K562 (cell line): Measurements from ENCODE around the gene FMN1. TPM values are rescaled to one million over a fixed set of nuclear protein-coding genes. Genes with fewer than 3 reads are reported as not detected.

Source experiments
- ATAC-seq: fragments of 200-7000 bp; cut with Tn5 transposase; 3 replicates; pipeline ENCODE4 v1.9.1; 2020; ENCODE audit warnings: moderate library complexity
- BruUV-seq: library from RNA; stranded (reverse); fragments of 400-500 nt; replicated peaks from 2 replicates; lab custom pipeline; 2021; lab: Mats Ljungman, UMichigan
- CTCF ChIA-PET: fragments of 300-600 bp; formaldehyde crosslinking; extraction: SDS; loops from one replicate; lab custom pipeline; 2021; ENCODE audit warnings: low intra/inter-chr PET ratio; lab: Yijun Ruan, JAX
- POLR2A ChIA-PET: fragments of 300-600, 350-650 bp; sonication (Branson Sonifier 250); formaldehyde crosslinking; extraction: SDS; loops from one replicate; lab custom pipeline; 2021; ENCODE audit warnings: antibody characterized with exemption, inconsistent platforms; lab: Yijun Ruan, JAX
- DNase-seq, 4 experiments: peaks; one replicate each; pipeline versions ENCODE4 v3.0.0 to v3.0.0-alpha.2; 2011 to 2018; ENCODE audit warnings: low spot score in 3 of 4, mixed read lengths in 3 of 4; ENCODE audit errors: extremely low read depth in 1 of 4
- FAIRE-seq: peaks from 2 replicates; lab custom pipeline; 2011; peaks lifted over from hg19 to GRCh38; lab: Jason Lieb, UNC
- H2AFZ ChIP-seq: 2 replicates; pipeline ENCODE4 v1.6.0; 2011; ENCODE audit warnings: low read depth, low read length, control low read depth, inconsistent platforms
- H3K27ac ChIP-seq: fragments of 200-600 bp; 3 replicates; pipeline ENCODE4 v1.8.0; 2011; ENCODE audit warnings: low read depth, mild to moderate bottlenecking, control low read depth, inconsistent platforms, low read length, moderate library complexity, mixed read lengths; ENCODE audit errors: extremely low read depth
- H3K27me3 ChIP-seq, 2 experiments: fragments of 300-600 bp in 1 of 2; 2 replicates in 1 of 2; 3 replicates in 1 of 2; pipeline versions ENCODE4 v1.6.0 to v1.8.0; 2011; ENCODE audit warnings: inconsistent platforms in 2 of 2, low read length in 2 of 2, mild to moderate bottlenecking in 1 of 2, mixed read lengths in 1 of 2, moderate library complexity in 1 of 2; ENCODE audit not compliant: control insufficient read depth in 2 of 2, insufficient read depth in 2 of 2
- H3K36me3 ChIP-seq: fragments of 300-600 bp; 3 replicates; pipeline ENCODE4 v1.8.0; 2011; ENCODE audit warnings: mild to moderate bottlenecking, low read length, inconsistent platforms; ENCODE audit not compliant: control insufficient read depth, insufficient read depth
- H3K4me1 ChIP-seq, 2 experiments: fragments of 200-600 bp in 1 of 2; replicated peaks in 1 of 2; 2 replicates in 1 of 2; 3 replicates in 1 of 2; pipeline versions ENCODE4 v1.5.1 to v1.8.0; 2011; ENCODE audit warnings: inconsistent platforms in 2 of 2, low read length in 2 of 2, mild to moderate bottlenecking in 1 of 2, mixed read lengths in 1 of 2, moderate library complexity in 1 of 2; ENCODE audit not compliant: control insufficient read depth in 2 of 2, insufficient read depth in 2 of 2
- H3K4me2 ChIP-seq: 2 replicates; pipeline ENCODE4 v1.6.1; 2011; ENCODE audit warnings: low read length, control low read depth, inconsistent platforms, mixed read lengths; ENCODE audit not compliant: insufficient read depth
- H3K4me3 ChIP-seq: fragments of 200-600 bp; sonication (generic), shearing (Covaris generic); 2 replicates; pipeline ENCODE4 v1.5.1; 2016; ENCODE audit warnings: control low read depth, inconsistent platforms
- H3K79me2 ChIP-seq: fragments of 200-600 bp; 3 replicates; pipeline ENCODE4 v1.8.0; 2011; ENCODE audit warnings: low read length, inconsistent platforms; ENCODE audit not compliant: control insufficient read depth, insufficient read depth
- H3K9ac ChIP-seq, 2 experiments: 2 replicates each; pipeline versions ENCODE4 v1.6.0 to v1.6.1; 2011; ENCODE audit warnings: low read depth in 2 of 2, low read length in 2 of 2, control low read depth in 1 of 2, inconsistent platforms in 1 of 2, mild to moderate bottlenecking in 1 of 2, mixed read lengths in 1 of 2; ENCODE audit not compliant: insufficient read depth in 1 of 2
- H3K9me1 ChIP-seq: one replicate; pipeline ENCODE4 v1.6.0; 2011; ENCODE audit warnings: inconsistent platforms, mild to moderate bottlenecking, low read length, moderate library complexity; ENCODE audit not compliant: control insufficient read depth, insufficient read depth
- H3K9me3 ChIP-seq: replicated peaks from 2 replicates; pipeline ENCODE4 v1.5.1; 2011; ENCODE audit warnings: low read depth, low read length, inconsistent platforms; ENCODE audit not compliant: control insufficient read depth, insufficient read depth
- H4K20me1 ChIP-seq: replicated peaks from 2 replicates; pipeline ENCODE4 v1.6.1; 2011; ENCODE audit warnings: low read length, inconsistent platforms, mixed read lengths; ENCODE audit not compliant: control insufficient read depth, insufficient read depth
- ARNT ChIP-seq, 2 experiments: fragments of 450-650 bp; IDR thresholded peaks; 2 replicates each; pipeline ENCODE4 v1.6.1; 2016; ENCODE audit warnings: mild to moderate bottlenecking in 1 of 2
- CHCHD3 ChIP-seq: fragments of 250-450 bp; sonication (Bioruptor Pico); IDR thresholded peaks from 2 replicates; pipeline ENCODE4 v2.1.2; 2022; ENCODE audit warnings: mild to moderate bottlenecking
- HMGN3 ChIP-seq: IDR thresholded peaks from 2 replicates; pipeline ENCODE4 v1.6.1; 2011; ENCODE audit warnings: borderline replicate concordance, low read depth, mild to moderate bottlenecking, mixed read lengths, low read length; ENCODE audit not compliant: insufficient read length; ENCODE audit errors: extremely low read depth
- IFI16 ChIP-seq: fragments of 250-450 bp; sonication (Bioruptor Pico); IDR thresholded peaks from 2 replicates; pipeline ENCODE4 v2.1.2; 2022; ENCODE audit warnings: mild to moderate bottlenecking, inconsistent platforms
- MCM3 ChIP-seq: fragments of 450-650 bp; IDR thresholded peaks from 2 replicates; pipeline ENCODE4 v1.6.1; 2016
- PRMT5 ChIP-seq: sonication (generic); formaldehyde crosslinking; IDR thresholded peaks from 2 replicates; pipeline ENCODE4 v1.5.0; 2020; ENCODE audit warnings: missing genetic modification reagents
- RUNX1 ChIP-seq: sonication (generic); IDR thresholded peaks from 2 replicates; pipeline ENCODE4 v1.6.1; 2016; ENCODE audit warnings: antibody characterized with exemption, low read depth
- ZC3H4 ChIP-seq: sonication (generic); formaldehyde crosslinking; IDR thresholded peaks from 2 replicates; pipeline ENCODE4 v1.9.0; 2021; ENCODE audit warnings: missing genetic modification reagents, borderline replicate concordance
- ZNF766 ChIP-seq: fragments of 200-800 bp; sonication (Bioruptor generic); conservative IDR thresholded peaks from 2 replicates; pipeline ENCODE4 v1.6.1; 2016; ENCODE audit warnings: missing genetic modification characterization, missing compliant biosample characterization
- WGBS: fragments of 100-300 bp; shearing (Covaris generic); methylation state at CpG from one replicate; pipeline ENCODE4 v1.1.6; 2016; ENCODE audit warnings: low coverage, mixed read lengths; ENCODE audit not compliant: insufficient coverage; ENCODE audit errors: missing lambda C conversion rate; 5-methylcytosine and 5-hydroxymethylcytosine counted together
- in situ Hi-C: fragments of 300-500 bp; cut with MboI; formaldehyde crosslinking; loops from 4 replicates; pipeline ENCODE4 v1.15.0; 2018; ENCODE audit warnings: inconsistent platforms, mixed read lengths
- intact Hi-C: fragments of 100-400 bp; cut with micrococcal nuclease; formaldehyde crosslinking; loops from 2 replicates; pipeline ENCODE4 v1.14.2; 2022
- polyA plus RNA-seq, 8 experiments: library from polyadenylated mRNA; depleted of rRNA in 4 of 8; stranded (reverse) in 5 of 8; unstranded in 3 of 8; fragments of >200 nt; fragmentation: Nextera tagmentation in 2 of 8; fragmentation: Illumina TruSeq in 1 of 8; extraction: Ambion mirVana in 2 of 8; extraction: Trizol in 1 of 8; gene quantifications; 2 replicates each; pipeline versions ENCODE4 v1.2.1 to v1.2.3, GENCODE V29; 2011 to 2014; ENCODE audit warnings: inconsistent platforms in 1 of 8, missing spikeins in 1 of 8
- total RNA-seq, 7 experiments: library from RNA; depleted of rRNA in 6 of 7; stranded (reverse); fragments of >200 nt in 6 of 7; fragmentation: Illumina TruSeq in 2 of 7; extraction: Trizol in 2 of 7; gene quantifications; 2 replicates each; pipeline versions ENCODE4 v1.2.1 to v1.2.3, GENCODE V29; 2011 to 2021; ENCODE audit warnings: low replicate concordance in 1 of 7
- TF ChIP-seq, protein P1 (sequence below): sonication (generic); formaldehyde crosslinking; IDR thresholded peaks from 2 replicates; pipeline ENCODE4 v1.8.1; 2022; ENCODE audit warnings: missing genetic modification reagents
- TF ChIP-seq, protein P2 (sequence below): fragments of 450-650 bp; IDR thresholded peaks from one replicate; pipeline ENCODE4 v1.6.1; 2018; ENCODE audit warnings: mild to moderate bottlenecking, moderate library complexity; ENCODE audit not compliant: partially characterized antibody
- TF ChIP-seq, protein P3 (sequence below): sonication (generic); formaldehyde crosslinking; IDR thresholded peaks from 2 replicates; pipeline ENCODE4 v1.8.1; 2023; ENCODE audit warnings: mild to moderate bottlenecking, missing genetic modification reagents, moderate library complexity
- TF ChIP-seq, protein P4 (sequence below): fragments of 450-650 bp; conservative IDR thresholded peaks from 2 replicates; pipeline ENCODE4 v1.6.1; 2016; ENCODE audit warnings: missing genetic modification characterization, low read depth, mild to moderate bottlenecking, missing compliant biosample characterization, moderate library complexity

The FMN1 gene
- total and polyA plus RNA-seq, 9 of the 15 experiments (the other 6 are each of a cell fraction or from before 2014, with no cell fraction given), result 0.03 to 0.07 (median 0.04) TPM; not detected in 6

DNA sequence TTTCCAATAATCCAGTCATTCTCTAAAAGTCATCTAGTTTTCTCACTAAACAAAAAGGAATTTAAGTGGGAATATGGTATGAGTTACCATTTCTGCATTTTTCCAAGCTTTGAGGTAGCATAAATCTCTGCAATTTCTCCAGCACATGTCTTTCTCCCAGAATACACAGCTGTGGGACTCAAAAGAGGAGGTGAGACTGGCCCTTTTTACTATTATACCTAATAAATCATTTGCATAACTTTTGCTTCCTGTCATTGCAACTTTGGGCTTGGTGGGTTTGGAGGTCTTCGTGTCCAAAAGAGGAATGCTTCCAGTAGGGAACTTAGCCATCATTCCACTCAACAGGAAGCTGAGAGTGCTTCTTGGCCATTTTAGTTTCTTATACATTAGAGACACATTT is 94.8 kb downstream of the FMN1 start:
- H3K79me2 ChIP-seq, result no peaks in the 10 kb centered on the region
- BruUV-seq, result no TSS peak
- FAIRE-seq (no peak), DNase-seq (no peak), ATAC-seq (no peak)
- no peak overlapping the region for H3K9ac ChIP-seq
- no peak overlapping the region for H3K27ac ChIP-seq
- WGBS, result 0% methylated on average over 1 of the region's 1 CpG
- H3K9me1 ChIP-seq, result no peaks in the 10 kb centered on the region
- H4K20me1 ChIP-seq, result no peaks in the 10 kb centered on the region
- H3K4me3 ChIP-seq, result no peak overlapping the region
- H3K36me3 ChIP-seq, result no peaks in the 10 kb centered on the region
- POLR2A ChIA-PET, result no interaction called here
- H3K9me3 ChIP-seq, result no peaks in the 10 kb centered on the region
- H2AFZ ChIP-seq, result no peak overlapping the region
- in situ Hi-C loops (no loop called here), intact Hi-C loops (no loop called here)
- no peaks in the 10 kb centered on the region for H3K27me3 ChIP-seq
- CTCF ChIA-PET, result no interaction called here
- H3K4me2 ChIP-seq, result no peak overlapping the region
- no peak for TF ChIP-seq ZNF766 (CRISPR knock-in tag)
- TF ChIP-seq RUNX1, result no peak
- TF ChIP-seq, protein P1, sequence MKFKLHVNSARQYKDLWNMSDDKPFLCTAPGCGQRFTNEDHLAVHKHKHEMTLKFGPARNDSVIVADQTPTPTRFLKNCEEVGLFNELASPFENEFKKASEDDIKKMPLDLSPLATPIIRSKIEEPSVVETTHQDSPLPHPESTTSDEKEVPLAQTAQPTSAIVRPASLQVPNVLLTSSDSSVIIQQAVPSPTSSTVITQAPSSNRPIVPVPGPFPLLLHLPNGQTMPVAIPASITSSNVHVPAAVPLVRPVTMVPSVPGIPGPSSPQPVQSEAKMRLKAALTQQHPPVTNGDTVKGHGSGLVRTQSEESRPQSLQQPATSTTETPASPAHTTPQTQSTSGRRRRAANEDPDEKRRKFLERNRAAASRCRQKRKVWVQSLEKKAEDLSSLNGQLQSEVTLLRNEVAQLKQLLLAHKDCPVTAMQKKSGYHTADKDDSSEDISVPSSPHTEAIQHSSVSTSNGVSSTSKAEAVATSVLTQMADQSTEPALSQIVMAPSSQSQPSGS (CRISPR knock-in tag), result no peak
- no peak for TF ChIP-seq ARNT (IDR thresholded peaks at IDR 0.05)
- TF ChIP-seq, protein P2, sequence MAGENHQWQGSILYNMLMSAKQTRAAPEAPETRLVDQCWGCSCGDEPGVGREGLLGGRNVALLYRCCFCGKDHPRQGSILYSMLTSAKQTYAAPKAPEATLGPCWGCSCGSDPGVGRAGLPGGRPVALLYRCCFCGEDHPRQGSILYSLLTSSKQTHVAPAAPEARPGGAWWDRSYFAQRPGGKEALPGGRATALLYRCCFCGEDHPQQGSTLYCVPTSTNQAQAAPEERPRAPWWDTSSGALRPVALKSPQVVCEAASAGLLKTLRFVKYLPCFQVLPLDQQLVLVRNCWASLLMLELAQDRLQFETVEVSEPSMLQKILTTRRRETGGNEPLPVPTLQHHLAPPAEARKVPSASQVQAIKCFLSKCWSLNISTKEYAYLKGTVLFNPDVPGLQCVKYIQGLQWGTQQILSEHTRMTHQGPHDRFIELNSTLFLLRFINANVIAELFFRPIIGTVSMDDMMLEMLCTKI, result no peak
- TF ChIP-seq, protein P3, sequence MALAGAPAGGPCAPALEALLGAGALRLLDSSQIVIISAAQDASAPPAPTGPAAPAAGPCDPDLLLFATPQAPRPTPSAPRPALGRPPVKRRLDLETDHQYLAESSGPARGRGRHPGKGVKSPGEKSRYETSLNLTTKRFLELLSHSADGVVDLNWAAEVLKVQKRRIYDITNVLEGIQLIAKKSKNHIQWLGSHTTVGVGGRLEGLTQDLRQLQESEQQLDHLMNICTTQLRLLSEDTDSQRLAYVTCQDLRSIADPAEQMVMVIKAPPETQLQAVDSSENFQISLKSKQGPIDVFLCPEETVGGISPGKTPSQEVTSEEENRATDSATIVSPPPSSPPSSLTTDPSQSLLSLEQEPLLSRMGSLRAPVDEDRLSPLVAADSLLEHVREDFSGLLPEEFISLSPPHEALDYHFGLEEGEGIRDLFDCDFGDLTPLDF (CRISPR knock-in tag), result no peak
- TF ChIP-seq PRMT5 (CRISPR knock-in tag), result no peak
- TF ChIP-seq IFI16, result no peak
- TF ChIP-seq CHCHD3 (CRISPR knock-in tag), result no peak
- TF ChIP-seq MCM3, result no peak
- TF ChIP-seq ZC3H4 (CRISPR knock-in tag), result no peak
- no peak for TF ChIP-seq HMGN3
- TF ChIP-seq, protein P4, sequence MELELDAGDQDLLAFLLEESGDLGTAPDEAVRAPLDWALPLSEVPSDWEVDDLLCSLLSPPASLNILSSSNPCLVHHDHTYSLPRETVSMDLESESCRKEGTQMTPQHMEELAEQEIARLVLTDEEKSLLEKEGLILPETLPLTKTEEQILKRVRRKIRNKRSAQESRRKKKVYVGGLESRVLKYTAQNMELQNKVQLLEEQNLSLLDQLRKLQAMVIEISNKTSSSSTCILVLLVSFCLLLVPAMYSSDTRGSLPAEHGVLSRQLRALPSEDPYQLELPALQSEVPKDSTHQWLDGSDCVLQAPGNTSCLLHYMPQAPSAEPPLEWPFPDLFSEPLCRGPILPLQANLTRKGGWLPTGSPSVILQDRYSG (tag), result no peak
- no peaks in the 10 kb centered on the region for H3K4me1 ChIP-seq
